Breast epithelium (tissue), 4 donors: ENCODE results near the gene PTPN14. TPM values are rescaled to one million over a fixed set of nuclear protein-coding genes. Genes with fewer than 3 reads are reported as not detected.
A peak's percentile ranks its signal among the peaks of the same experiment; 100 is the strongest.

Experiments used
- DNase-seq, 2 donors: peaks; one replicate each; pipeline ENCODE4 v3.0.0-alpha.2; 2019; ENCODE audit warnings: low spot score in 2 of 2
- H3K27ac ChIP-seq, 2 donors: fragments of 200-600 bp; sonication (generic) in 1 of 2; one replicate each; pipeline ENCODE4 v1.5.1; 2016 to 2019; ENCODE audit warnings: mild to moderate bottlenecking in 1 of 2
- H3K27me3 ChIP-seq, 2 donors: fragments of 200-600 bp; sonication (generic) in 1 of 2; one replicate each; pipeline versions ENCODE4 v1.5.1 to v1.6.0; 2017 to 2019; ENCODE audit warnings: control low read depth in 1 of 2, mild to moderate bottlenecking in 1 of 2
- H3K36me3 ChIP-seq: fragments of 200-600 bp; one replicate; pipeline ENCODE4 v1.5.1; 2019
- H3K4me1 ChIP-seq, 2 donors: fragments of 200-600 bp; sonication (generic); one replicate each; pipeline ENCODE4 v1.5.1; 2016 to 2019; ENCODE audit warnings: control low read depth in 1 of 2
- H3K4me3 ChIP-seq, 3 donors: fragments of 200-600 bp; sonication (generic); 1 replicate in 2 of 3; 2 replicates in 1 of 3; pipeline ENCODE4 v1.5.1; 2016 to 2019; ENCODE audit warnings: mild to moderate bottlenecking in 3 of 3, moderate library complexity in 2 of 3
- H3K9me3 ChIP-seq, 2 donors: fragments of 200-600 bp; sonication (generic) in 1 of 2; one replicate each; pipeline ENCODE4 v1.5.1; 2016 to 2019; ENCODE audit warnings: control low read depth in 1 of 2
- POLR2A ChIP-seq: fragments of 450-650 bp; IDR thresholded peaks from one replicate; pipeline ENCODE4 v1.6.1; 2016; ENCODE audit warnings: antibody characterized with exemption, mild to moderate bottlenecking, moderate library complexity
- POLR2AphosphoS5 ChIP-seq, 3 donors: sonication (generic); formaldehyde crosslinking; IDR thresholded peaks; one replicate each; pipeline ENCODE4 v1.6.1; 2017; ENCODE audit warnings: antibody characterized with exemption in 3 of 3
- intact Hi-C: fragments of 100-400 bp; cut with DNase I; formaldehyde crosslinking; loops from one replicate; pipeline ENCODE4 v1.15.1; 2023; ENCODE audit warnings: low total_unique reads
- total RNA-seq, 3 donors: library from RNA; depleted of rRNA; stranded (reverse); fragments of >200 nt; gene quantifications; one replicate each; pipeline ENCODE4 v1.1.0, GENCODE V29; 2016
- TF ChIP-seq, protein P1 (sequence below), 3 donors: fragments of 450-650 bp; IDR thresholded peaks; one replicate each; pipeline ENCODE4 v1.5.1; 2016 to 2017; ENCODE audit warnings: antibody characterized with exemption in 3 of 3, mild to moderate bottlenecking in 3 of 3, moderate library complexity in 3 of 3

Gene PTPN14
- total RNA-seq, 3 donors from 2014 or later = 30.4 to 57.4 (median 49.5) TPM

DNA sequence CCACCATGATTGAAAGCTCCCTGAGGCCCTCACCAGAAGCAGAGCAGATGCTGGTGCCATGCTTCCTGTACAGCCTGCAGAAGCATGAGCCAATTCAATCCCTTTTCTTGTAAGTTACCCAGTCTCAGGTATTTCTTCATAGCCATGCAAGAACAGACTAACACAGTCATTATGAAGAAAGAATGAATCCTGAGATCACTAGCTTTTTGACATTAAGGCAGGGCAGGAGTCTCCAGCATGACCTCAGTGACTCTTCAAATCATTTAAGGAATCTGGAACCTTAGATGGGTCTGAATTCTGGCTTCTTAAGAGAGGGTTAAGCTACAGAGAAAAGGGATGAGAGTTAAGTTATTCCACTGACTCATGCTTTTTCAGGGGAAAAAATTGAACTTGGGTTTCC, 79.0 kb downstream of the PTPN14 start:
- Histone ChIP-seq H3K9me3 (no peaks in the 10 kb centered on the region), H3K27me3 (no peaks in the 10 kb centered on the region), H3K4me3 (no peak overlapping the region), H3K27ac (peak overlapping the region in 1 of 2 donors; percentile 34), H3K36me3 (no peaks in the 10 kb centered on the region), H3K4me1 (peaks cover 0 to 15% of the 10 kb centered on the region in 2 donors)
- DNase-seq = no peak
- TF ChIP-seq, protein P1, sequence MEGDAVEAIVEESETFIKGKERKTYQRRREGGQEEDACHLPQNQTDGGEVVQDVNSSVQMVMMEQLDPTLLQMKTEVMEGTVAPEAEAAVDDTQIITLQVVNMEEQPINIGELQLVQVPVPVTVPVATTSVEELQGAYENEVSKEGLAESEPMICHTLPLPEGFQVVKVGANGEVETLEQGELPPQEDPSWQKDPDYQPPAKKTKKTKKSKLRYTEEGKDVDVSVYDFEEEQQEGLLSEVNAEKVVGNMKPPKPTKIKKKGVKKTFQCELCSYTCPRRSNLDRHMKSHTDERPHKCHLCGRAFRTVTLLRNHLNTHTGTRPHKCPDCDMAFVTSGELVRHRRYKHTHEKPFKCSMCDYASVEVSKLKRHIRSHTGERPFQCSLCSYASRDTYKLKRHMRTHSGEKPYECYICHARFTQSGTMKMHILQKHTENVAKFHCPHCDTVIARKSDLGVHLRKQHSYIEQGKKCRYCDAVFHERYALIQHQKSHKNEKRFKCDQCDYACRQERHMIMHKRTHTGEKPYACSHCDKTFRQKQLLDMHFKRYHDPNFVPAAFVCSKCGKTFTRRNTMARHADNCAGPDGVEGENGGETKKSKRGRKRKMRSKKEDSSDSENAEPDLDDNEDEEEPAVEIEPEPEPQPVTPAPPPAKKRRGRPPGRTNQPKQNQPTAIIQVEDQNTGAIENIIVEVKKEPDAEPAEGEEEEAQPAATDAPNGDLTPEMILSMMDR (IDR thresholded peaks at IDR 0.05) = no peak
- TF ChIP-seq POLR2A = no peak
- intact Hi-C loops = no loop called here

DNA sequence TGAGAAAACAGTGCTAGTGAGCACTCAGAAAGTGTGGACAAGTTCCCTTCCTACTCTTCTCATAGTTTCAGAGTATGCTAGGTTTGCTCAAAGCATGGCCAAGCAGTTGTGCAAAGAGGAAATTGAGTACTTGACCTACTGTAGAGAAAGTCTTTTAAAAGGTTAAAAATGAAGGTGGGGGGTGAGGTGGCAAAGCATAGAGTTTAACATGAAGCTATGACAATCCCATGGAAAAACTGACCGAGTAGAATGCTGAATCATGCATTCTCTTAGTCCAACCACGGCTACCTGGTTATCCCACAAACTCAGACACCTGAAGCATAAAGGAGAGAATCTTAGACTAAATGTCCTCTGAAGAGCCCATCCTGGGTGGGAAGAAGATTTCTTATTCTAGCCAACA, 79.9 kb downstream of the PTPN14 start:
- H3K27ac ChIP-seq = peak overlapping the region; percentile 4 to 5
- H3K4me1 ChIP-seq = peaks cover 0 to 12% of the 10 kb centered on the region in 2 donors
- H3K36me3 ChIP-seq = no peaks in the 10 kb centered on the region
- H3K27me3 ChIP-seq = no peaks in the 10 kb centered on the region
- no peaks in the 10 kb centered on the region for H3K9me3 ChIP-seq
- no peak overlapping the region for H3K4me3 ChIP-seq
- DNase-seq = no peak
- intact Hi-C loops = no loop called here
- TF ChIP-seq POLR2A (no peak), POLR2AphosphoS5 (IDR thresholded peaks at IDR 0.05) (no peak)
- TF ChIP-seq, protein P1 (IDR thresholded peaks at IDR 0.05) = no peak

DNA sequence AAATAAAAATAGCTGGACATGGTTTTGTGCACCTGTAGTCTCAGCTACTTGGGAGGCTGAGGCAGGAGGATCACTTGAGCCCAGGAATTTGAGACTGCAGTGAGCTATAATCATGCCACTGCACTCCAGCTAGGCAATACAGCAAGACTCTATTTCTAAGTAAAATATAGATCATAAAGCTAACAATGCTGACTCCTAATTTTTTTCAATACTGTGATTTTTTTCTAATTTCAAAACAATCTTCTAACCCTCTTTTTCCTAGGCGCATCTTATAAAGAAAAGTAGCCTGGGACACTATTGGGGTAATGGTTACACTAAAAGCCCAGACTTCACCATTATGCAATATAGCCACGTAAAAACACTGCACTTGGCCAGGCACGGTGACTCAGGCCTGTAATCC, 81.3 kb downstream of the PTPN14 start:
- H3K9me3 ChIP-seq = no peaks in the 10 kb centered on the region

DNA sequence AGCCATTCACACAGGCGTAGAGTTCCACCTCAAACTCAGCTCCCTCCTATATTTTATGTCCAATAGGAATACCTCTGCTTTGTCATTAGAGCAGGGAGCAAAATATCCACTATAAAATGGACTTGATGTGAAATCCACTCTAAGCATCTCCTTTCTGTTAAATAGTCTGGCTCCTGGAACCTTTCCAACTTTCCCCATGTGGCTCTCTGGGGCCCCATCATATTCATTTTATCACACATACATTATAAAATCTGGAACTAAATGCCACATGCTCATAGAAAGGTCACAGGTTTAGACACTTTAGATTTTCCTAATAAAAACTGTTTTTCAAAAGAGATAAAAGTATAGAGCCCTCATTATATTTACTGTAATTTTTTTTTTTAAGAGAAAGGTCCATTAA, 82.1 kb downstream of the PTPN14 start:
- H3K27me3 ChIP-seq = no peaks in the 10 kb centered on the region
- DNase-seq = no peak
- H3K4me1 ChIP-seq = peaks cover 0 to 7% of the 10 kb centered on the region in 2 donors
- intact Hi-C loops = no loop called here
- TF ChIP-seq, protein P1 (IDR thresholded peaks at IDR 0.05) = no peak
- TF ChIP-seq POLR2A = no peak
- no peak for TF ChIP-seq POLR2AphosphoS5 (IDR thresholded peaks at IDR 0.05)
- no peaks in the 10 kb centered on the region for H3K36me3 ChIP-seq
- H3K4me3 ChIP-seq = no peak overlapping the region
- H3K9me3 ChIP-seq = no peaks in the 10 kb centered on the region
- peak overlapping the region in 1 of 2 donors; percentile 9 for H3K27ac ChIP-seq

More for the DNA sequence above, 81.3 kb downstream of the PTPN14 start:
- Histone ChIP-seq H3K27ac (no peak overlapping the region), H3K4me3 (no peak overlapping the region), H3K36me3 (no peaks in the 10 kb centered on the region), H3K27me3 (no peaks in the 10 kb centered on the region), H3K4me1 (peaks cover 0 to 7% of the 10 kb centered on the region in 2 donors)
- intact Hi-C loops = no loop called here
- no peak for DNase-seq
- TF ChIP-seq, protein P1 (IDR thresholded peaks at IDR 0.05) = no peak
- TF ChIP-seq POLR2A (no peak), POLR2AphosphoS5 (IDR thresholded peaks at IDR 0.05) (no peak)

DNA sequence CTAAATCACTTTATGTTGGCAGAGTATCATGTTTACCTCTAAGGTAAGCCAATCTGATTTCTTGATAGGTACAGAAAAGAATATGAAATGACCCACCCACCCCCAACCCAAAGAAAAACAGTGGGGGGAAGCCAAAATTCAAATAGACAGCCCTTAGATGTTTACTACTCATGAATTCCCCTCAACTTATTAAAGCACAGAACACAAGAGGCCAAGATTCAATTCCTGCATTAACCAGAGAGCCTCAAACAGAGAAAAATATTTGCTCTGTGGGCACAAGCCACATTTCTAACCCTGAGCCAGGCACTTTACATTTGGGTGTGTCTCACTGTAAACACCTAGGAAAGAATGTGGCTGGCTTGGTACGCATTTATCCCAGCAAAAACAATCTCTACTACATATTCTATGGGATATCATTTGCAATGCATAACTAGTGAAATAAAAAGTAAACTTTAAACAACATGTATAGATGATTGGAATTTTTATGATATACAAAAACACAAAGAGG, 84.3 kb downstream of the PTPN14 start:
- intact Hi-C loops = no loop called here
- Histone ChIP-seq H3K4me3 (peak overlapping the region in 1 of 3 donors; percentile 23), H3K4me1 (no peaks in the 10 kb centered on the region), H3K36me3 (no peaks in the 10 kb centered on the region), H3K9me3 (no peaks in the 10 kb centered on the region), H3K27ac (peak overlapping the region; percentile 65 to 79), H3K27me3 (no peaks in the 10 kb centered on the region)
- TF ChIP-seq POLR2A (no peak), POLR2AphosphoS5 (IDR thresholded peaks at IDR 0.05) (no peak)
- TF ChIP-seq, protein P1 (IDR thresholded peaks at IDR 0.05) = no peak
- DNase-seq = no peak
